GM21619 (cell line): Measurements from ENCODE around the gene PRRT2.
A peak's percentile ranks its signal among the peaks of the same experiment; 100 is the strongest.
"Not testable (repeated sequence)": the region's sequence is repeated elsewhere in the genome, so short reads cannot be mapped to it uniquely, and the experiment has no call there.

Experiments
- ATAC-seq: cut with Tn5 transposase; IDR thresholded peaks from one replicate; pipeline ENCODE4 v1.9.1; 2021; ENCODE audit not compliant: unreplicated experiment

Gene PRRT2

GRCh38 chr16:29790949-29791844 lies 20.8 kb upstream of the PRRT2 start:
- ATAC-seq: peak; percentile 7

- ATAC-seq: no peak
Observed at GRCh38 chr16:29791845-29792807, 19.9 kb upstream of the PRRT2 start.

GRCh38 chr16:29793153-29793552 lies 18.8 kb upstream of the PRRT2 start:
- not testable (repeated sequence) for ATAC-seq

GRCh38 chr16:29794231-29794710 lies 17.7 kb upstream of the PRRT2 start:
- no peak for ATAC-seq

- no peak for ATAC-seq
Observed at GRCh38 chr16:29802416-29802935, 9.5 kb upstream of the PRRT2 start.

GRCh38 chr16:29804020-29804419 lies 8.0 kb upstream of the PRRT2 start:
- ATAC-seq: no peak

GRCh38 chr16:29804455-29805231 lies 7.3 kb upstream of the PRRT2 start:
- no peak for ATAC-seq

GRCh38 chr16:29805232-29806098 lies 6.5 kb upstream of the PRRT2 start:
- ATAC-seq: peak; percentile 49

GRCh38 chr16:29806099-29806579 lies 5.9 kb upstream of the PRRT2 start, which contains the start of gene MAZ:
TSS of gene MAZ (plus strand) at chr16:29806529. CDS start at chr16:29806702, 173 bp downstream.
- ATAC-seq: no peak

- no peak for ATAC-seq
Observed at GRCh38 chr16:29806641-29807425, 5.2 kb upstream of the PRRT2 start.

- peak; percentile 17 for ATAC-seq
Observed at GRCh38 chr16:29807426-29808218, 4.4 kb upstream of the PRRT2 start.

GRCh38 chr16:29808219-29808900 lies 3.6 kb upstream of the PRRT2 start:
- no peak for ATAC-seq

- no peak for ATAC-seq
Observed at GRCh38 chr16:29809031-29809747, 2.8 kb upstream of the PRRT2 start.

GRCh38 chr16:29809850-29810698 lies 1.9 kb upstream of the PRRT2 start:
- no peak for ATAC-seq

- ATAC-seq: no peak
Observed at GRCh38 chr16:29810699-29811169, 1.3 kb upstream of the PRRT2 start.
